ENCODE measurements around the gene KYAT1. TPM values are rescaled to one million over a fixed set of nuclear protein-coding genes. Genes with fewer than 3 reads are reported as not detected.

KYAT1 gene
- total RNA-seq, 1 donor from 2014 or later = 18.9 TPM

DNA sequence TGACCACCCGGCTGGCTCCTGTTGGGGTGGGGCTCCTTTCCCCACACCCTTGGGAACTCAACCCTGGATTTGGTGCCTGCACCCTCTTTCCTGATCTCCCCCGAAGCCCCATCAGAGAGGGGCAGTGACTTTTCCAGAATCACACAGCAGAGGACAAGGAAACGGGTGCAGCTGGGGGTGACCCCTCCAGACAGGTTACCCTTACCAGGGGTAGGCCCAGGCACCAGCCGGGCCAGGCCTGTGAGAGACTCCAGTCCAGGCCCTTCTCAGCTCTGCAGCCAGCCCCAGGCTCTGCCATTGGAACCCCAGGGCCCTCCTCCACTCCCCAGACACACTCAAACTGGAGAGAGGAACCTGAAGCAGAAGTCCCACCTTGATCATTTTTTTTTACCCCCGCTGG lies 20.1 kb upstream of the KYAT1 start:
- TF ChIP-seq, protein P1, sequence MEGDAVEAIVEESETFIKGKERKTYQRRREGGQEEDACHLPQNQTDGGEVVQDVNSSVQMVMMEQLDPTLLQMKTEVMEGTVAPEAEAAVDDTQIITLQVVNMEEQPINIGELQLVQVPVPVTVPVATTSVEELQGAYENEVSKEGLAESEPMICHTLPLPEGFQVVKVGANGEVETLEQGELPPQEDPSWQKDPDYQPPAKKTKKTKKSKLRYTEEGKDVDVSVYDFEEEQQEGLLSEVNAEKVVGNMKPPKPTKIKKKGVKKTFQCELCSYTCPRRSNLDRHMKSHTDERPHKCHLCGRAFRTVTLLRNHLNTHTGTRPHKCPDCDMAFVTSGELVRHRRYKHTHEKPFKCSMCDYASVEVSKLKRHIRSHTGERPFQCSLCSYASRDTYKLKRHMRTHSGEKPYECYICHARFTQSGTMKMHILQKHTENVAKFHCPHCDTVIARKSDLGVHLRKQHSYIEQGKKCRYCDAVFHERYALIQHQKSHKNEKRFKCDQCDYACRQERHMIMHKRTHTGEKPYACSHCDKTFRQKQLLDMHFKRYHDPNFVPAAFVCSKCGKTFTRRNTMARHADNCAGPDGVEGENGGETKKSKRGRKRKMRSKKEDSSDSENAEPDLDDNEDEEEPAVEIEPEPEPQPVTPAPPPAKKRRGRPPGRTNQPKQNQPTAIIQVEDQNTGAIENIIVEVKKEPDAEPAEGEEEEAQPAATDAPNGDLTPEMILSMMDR (conservative IDR thresholded peaks at IDR 0.05; ENCODE audit: low read depth, low read length) = no peak
- no peak overlapping the region for H3K4me3 ChIP-seq (ENCODE audit: low read depth, low read length)
- DNase-seq (ENCODE audit: low read depth) = no peak

DNA sequence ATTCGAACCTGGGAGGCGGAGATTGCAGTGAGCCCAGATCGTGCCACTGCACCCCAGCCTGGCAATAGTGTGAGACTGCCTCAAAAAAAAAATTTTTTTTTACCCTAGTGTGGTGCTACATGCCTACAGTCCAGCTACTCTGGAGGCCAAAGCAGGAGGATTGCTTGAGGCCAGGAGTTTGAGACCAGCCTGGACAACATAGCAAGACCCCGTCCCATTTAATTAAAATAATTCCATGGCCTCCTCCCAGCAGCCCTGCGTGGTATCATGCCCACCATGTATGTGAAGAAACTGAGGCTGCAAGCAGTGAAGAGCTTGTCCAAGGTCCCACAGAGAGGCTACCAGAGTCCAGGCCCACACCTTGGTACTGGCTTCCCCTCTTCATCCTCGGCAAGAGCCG lies 19.6 kb upstream of the KYAT1 start:
- H3K4me3 ChIP-seq (ENCODE audit: low read depth, low read length) = no peak overlapping the region
- TF ChIP-seq, protein P1 (conservative IDR thresholded peaks at IDR 0.05; ENCODE audit: low read depth, low read length) = no peak
- no peak for DNase-seq (ENCODE audit: low read depth)

DNA sequence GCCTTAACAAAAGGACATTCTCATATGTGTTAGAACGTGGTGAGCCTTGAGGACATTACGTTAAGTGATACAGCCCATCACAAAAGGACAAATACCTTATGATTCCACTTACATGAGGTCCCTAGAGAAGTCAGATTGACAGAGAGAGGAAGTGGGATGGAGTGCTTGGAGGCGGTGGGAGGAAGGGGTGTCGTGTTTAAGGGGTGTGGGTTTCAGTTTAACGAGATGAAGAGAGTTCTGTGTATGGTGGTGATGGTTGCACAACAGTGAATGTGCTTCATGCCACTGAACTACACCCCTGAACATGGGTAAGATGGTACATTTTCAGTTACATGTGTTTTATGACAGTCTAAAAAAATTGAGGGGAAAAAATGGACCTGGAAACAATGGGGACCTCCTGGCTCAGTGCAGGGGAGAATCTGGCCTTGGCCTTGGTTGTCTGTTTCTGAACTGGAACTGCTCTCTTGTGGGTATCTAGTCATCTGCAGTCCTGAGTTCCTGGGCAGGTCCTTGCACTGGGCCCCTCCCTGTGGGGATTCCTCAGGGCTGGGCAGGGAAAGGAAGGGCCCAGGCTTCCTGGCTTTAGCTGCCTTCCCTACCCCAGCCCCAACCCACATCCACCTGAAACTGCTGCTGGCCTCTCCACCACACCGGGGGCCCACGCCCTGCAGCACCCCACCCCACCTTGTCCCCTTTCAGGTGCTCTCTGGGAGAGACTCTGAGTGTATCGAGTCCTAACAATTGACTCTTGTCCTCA lies 18.0 kb upstream of the KYAT1 start:
- TF ChIP-seq, protein P1 (conservative IDR thresholded peaks at IDR 0.05; ENCODE audit: low read depth, low read length) = no peak
- no peak overlapping the region for H3K4me3 ChIP-seq (ENCODE audit: low read depth, low read length)
- no peak for DNase-seq (ENCODE audit: low read depth)

DNA sequence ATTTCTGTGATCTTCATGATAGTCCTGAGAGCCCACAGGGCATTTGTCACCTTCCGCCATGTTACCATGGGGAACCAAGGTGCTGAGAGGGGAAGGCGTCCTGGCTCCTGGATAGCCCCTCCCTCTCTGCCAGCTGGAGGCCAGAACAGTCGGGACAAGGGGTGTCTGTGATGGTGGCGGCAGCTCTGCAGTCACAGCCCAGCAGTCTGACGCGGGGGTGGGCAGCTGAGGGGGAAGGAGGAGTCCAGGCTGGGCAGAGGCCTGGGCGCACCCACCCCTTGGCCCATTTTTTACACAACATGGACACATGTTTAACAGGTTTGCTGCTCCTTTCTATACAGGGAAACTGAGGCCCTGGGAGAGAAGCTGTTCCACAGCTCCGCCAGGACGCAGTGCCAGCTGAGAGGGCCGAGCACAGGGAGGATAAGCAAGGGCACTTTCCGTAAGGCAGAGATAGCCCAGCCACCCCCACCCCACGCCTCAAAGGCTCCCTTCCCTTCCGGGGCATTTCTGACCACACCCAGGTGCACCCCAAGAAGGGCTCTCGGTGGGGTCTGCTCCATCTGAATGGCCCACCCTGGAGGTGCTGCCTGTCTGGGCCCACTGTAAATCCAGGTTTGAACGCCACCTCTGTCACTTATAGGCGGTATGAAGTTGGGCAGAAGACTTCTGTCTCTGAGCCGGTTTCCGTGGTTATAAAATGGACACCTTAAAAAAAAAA lies 17.3 kb upstream of the KYAT1 start:
- TF ChIP-seq, protein P1 (conservative IDR thresholded peaks at IDR 0.05; ENCODE audit: low read depth, low read length) = no peak
- DNase-seq (ENCODE audit: low read depth) = no peak
- no peak overlapping the region for H3K4me3 ChIP-seq (ENCODE audit: low read depth, low read length)

DNA sequence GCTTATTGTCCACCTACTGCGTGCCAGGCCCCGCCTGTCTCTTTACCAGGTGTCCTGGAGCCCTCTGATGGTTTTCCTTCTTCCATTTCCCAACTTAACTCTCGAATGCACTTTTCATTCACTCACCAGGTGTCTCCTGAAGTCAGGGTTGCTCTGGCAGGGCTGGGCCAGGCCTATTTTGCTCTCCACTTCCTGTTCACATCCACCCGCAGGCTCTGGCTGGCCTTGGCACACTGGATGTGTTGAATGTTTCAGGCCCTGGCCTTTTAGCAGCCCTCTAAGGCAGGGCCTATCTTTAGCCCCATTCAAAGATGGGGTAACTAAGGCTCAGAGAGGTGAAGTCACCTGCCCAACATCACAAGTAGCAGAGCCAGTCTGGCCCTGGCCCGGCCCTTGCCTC lies 16.6 kb upstream of the KYAT1 start:
- no peak for DNase-seq (ENCODE audit: low read depth)
- no peak overlapping the region for H3K4me3 ChIP-seq (ENCODE audit: low read depth, low read length)
- TF ChIP-seq, protein P1 (conservative IDR thresholded peaks at IDR 0.05; ENCODE audit: low read depth, low read length) = no peak

DNA sequence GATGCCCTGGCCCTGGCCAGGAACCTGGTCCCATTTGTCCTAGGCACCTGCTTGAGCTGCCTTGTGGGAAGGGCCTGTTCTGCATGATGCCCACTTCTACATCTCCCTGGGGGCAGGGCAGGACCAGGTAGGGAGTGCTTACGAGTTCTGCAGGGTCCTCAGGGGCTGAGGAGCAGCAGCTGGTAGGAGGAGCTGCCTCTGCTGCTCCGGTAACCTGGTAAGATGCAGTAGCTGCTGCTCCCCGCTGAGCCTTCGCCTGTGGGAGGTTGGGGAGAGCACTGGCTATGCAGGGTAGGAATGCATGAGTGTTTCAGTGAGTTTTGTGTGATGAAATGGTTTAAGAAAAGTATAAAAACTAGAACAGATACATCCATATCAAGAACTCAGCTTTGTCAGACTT lies 13.8 kb upstream of the KYAT1 start:
- TF ChIP-seq, protein P1 (conservative IDR thresholded peaks at IDR 0.05; ENCODE audit: low read depth, low read length) = no peak
- no peak for DNase-seq (ENCODE audit: low read depth)
- H3K4me3 ChIP-seq (ENCODE audit: low read depth, low read length) = no peak overlapping the region
